Measurements from ENCODE around the gene DGKB. TPM values are rescaled to one million over a fixed set of nuclear protein-coding genes. Genes with fewer than 3 reads are reported as not detected.
"Not testable (repeated sequence)": the region's sequence is repeated elsewhere in the genome, so short reads cannot be mapped to it uniquely, and the experiment has no call there.

Gene DGKB
- total RNA-seq, 1 donor from 2014 or later, result 0.32 TPM

- no peak for DNase-seq (ENCODE audit: extremely low spot score, unreplicated experiment)
- Mint-ChIP-seq H3K4me1 (ENCODE audit: unreplicated experiment) (no peaks in the 10 kb centered on the region), H3K9me3 (ENCODE audit: unreplicated experiment) (no peaks in the 10 kb centered on the region)
These were observed 613.9 kb downstream of the DGKB start for GRCh38 chr7:14288701-14289100.

GRCh38 chr7:14287398-14287797 is 615.2 kb downstream of the DGKB start:
- Mint-ChIP-seq H3K27ac (ENCODE audit: unreplicated experiment) (no peak overlapping the region), H3K27me3 (ENCODE audit: unreplicated experiment) (no peaks in the 10 kb centered on the region), H3K4me3 (ENCODE audit: unreplicated experiment) (no peak overlapping the region), H3K36me3 (ENCODE audit: unreplicated experiment) (no peaks in the 10 kb centered on the region), H3K9me3 (ENCODE audit: unreplicated experiment) (no peaks in the 10 kb centered on the region), H3K4me1 (ENCODE audit: unreplicated experiment) (no peaks in the 10 kb centered on the region)
- DNase-seq (ENCODE audit: extremely low spot score, unreplicated experiment), result no peak
- TF ChIP-seq CTCF (IDR thresholded peaks at IDR 0.05), result no peak

More at GRCh38 chr7:14288701-14289100, 613.9 kb downstream of the DGKB start:
- H3K27me3 Mint-ChIP-seq (ENCODE audit: unreplicated experiment), result no peaks in the 10 kb centered on the region
- H3K27ac Mint-ChIP-seq (ENCODE audit: unreplicated experiment), result no peak overlapping the region
- no peaks in the 10 kb centered on the region for H3K36me3 Mint-ChIP-seq (ENCODE audit: unreplicated experiment)
- H3K4me3 Mint-ChIP-seq (ENCODE audit: unreplicated experiment), result no peak overlapping the region
- TF ChIP-seq CTCF (IDR thresholded peaks at IDR 0.05), result no peak

DNA sequence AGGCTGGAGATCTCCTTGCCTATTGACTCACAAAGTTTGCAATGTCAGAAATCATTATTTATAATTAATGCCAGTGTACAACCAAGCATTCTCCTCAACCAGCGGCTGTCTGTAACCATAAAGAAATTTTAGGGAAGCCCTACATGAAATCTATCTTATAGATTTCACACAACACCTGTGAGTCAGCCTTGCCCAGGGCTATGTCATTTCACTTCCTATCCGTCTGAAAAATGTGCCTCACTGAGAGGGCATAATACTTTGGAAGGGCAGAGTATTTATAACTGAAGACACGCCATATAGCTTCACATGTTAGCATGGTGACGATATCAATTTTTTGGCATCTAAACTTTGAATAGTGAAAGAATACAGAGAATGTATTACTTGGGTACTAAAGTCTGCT is 616.5 kb downstream of the DGKB start:
- no peaks in the 10 kb centered on the region for H3K9me3 Mint-ChIP-seq (ENCODE audit: unreplicated experiment)
- H3K4me3 Mint-ChIP-seq (ENCODE audit: unreplicated experiment), result no peak overlapping the region
- TF ChIP-seq CTCF (IDR thresholded peaks at IDR 0.05), result no peak
- H3K27me3 Mint-ChIP-seq (ENCODE audit: unreplicated experiment), result no peaks in the 10 kb centered on the region
- H3K36me3 Mint-ChIP-seq (ENCODE audit: unreplicated experiment), result no peaks in the 10 kb centered on the region
- no peak overlapping the region for H3K27ac Mint-ChIP-seq (ENCODE audit: unreplicated experiment)
- no peaks in the 10 kb centered on the region for H3K4me1 Mint-ChIP-seq (ENCODE audit: unreplicated experiment)
- no peak for DNase-seq (ENCODE audit: extremely low spot score, unreplicated experiment)

DNA sequence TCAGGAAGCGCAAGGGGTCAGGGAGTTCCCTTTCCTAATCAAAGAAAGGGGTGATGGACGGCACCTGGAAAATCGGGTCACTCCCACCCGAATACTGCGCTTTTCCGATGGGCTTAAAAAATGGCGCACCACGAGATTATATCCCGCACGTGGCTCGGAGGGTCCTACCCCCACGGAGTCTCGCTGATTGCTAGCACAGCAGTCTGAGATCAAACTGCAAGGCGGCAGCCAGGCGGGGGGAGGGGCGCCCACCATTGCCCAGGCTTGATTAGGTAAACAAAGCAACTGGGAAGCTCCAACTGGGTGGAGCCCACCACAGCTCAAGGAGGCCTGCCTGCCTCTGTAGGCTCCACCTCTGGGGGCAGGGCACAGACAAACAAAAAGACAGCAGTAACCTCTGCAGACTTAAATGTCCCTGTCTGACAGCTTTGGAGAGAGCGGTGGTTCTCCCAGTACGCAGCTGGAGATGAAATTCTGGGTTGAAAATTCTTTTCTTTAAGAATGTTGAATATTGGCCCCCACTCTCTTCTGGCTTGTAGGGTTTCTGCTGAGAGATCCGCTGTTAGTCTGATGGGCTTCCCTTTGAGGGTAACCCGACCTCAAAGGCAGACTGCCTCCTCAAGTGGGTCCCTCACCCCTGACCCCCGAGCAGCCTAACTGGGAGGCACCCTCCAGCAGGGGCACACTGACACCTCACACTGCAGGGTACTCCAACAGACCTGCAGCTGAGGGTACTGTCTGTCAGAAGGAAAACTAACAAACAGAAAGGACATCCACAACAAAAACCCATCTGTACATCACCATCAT is 623.3 kb downstream of the DGKB start:
- not testable (repeated sequence) for H3K4me3 Mint-ChIP-seq (ENCODE audit: unreplicated experiment); H3K27ac Mint-ChIP-seq (ENCODE audit: unreplicated experiment); H3K36me3 Mint-ChIP-seq (ENCODE audit: unreplicated experiment); H3K4me1 Mint-ChIP-seq (ENCODE audit: unreplicated experiment); H3K9me3 Mint-ChIP-seq (ENCODE audit: unreplicated experiment); H3K27me3 Mint-ChIP-seq (ENCODE audit: unreplicated experiment); DNase-seq (ENCODE audit: extremely low spot score, unreplicated experiment)

- Mint-ChIP-seq H3K4me3 (ENCODE audit: unreplicated experiment) (no peak overlapping the region), H3K4me1 (ENCODE audit: unreplicated experiment) (no peaks in the 10 kb centered on the region), H3K9me3 (ENCODE audit: unreplicated experiment) (no peaks in the 10 kb centered on the region), H3K27me3 (ENCODE audit: unreplicated experiment) (no peaks in the 10 kb centered on the region), H3K27ac (ENCODE audit: unreplicated experiment) (no peak overlapping the region), H3K36me3 (ENCODE audit: unreplicated experiment) (no peaks in the 10 kb centered on the region)
- TF ChIP-seq CTCF (IDR thresholded peaks at IDR 0.05), result no peak
- DNase-seq (ENCODE audit: extremely low spot score, unreplicated experiment), result no peak
These were observed 627.2 kb downstream of the DGKB start for GRCh38 chr7:14275356-14275755.

Data from osteocyte (in vitro differentiated cells).